Cardiac muscle cell (in vitro differentiated cells and primary cell): ENCODE results near the gene FAM120C. TPM values are rescaled to one million over a fixed set of nuclear protein-coding genes. Genes with fewer than 3 reads are reported as not detected.

Experiments
- DNase-seq, 2 donors: peaks; one replicate each; pipeline versions ENCODE4 v3.0.0 to v3.0.0-alpha.2; 2010 to 2017; ENCODE audit warnings: low read depth in 1 of 2, low spot score in 1 of 2
- H3K27ac ChIP-seq: fragments of 200-600 bp; sonication (generic); 2 replicates; pipeline ENCODE4 v1.5.1; 2016
- H3K27me3 ChIP-seq: fragments of 200-600 bp; sonication (generic); 2 replicates; pipeline ENCODE4 v1.6.0; 2016; ENCODE audit warnings: control low read depth
- H3K36me3 ChIP-seq: fragments of 200-600 bp; sonication (generic); 2 replicates; pipeline ENCODE4 v1.5.1; 2016; ENCODE audit warnings: control low read depth
- H3K4me1 ChIP-seq: fragments of 200-600 bp; sonication (generic); 2 replicates; pipeline ENCODE4 v1.8.1; 2017; ENCODE audit warnings: low read depth, mild to moderate bottlenecking, mixed run types
- H3K4me3 ChIP-seq: fragments of 200-600 bp; sonication (generic); 2 replicates; pipeline ENCODE4 v1.5.1; 2016; ENCODE audit warnings: mild to moderate bottlenecking
- H3K9me3 ChIP-seq: fragments of 200-600 bp; sonication (generic); 2 replicates; pipeline ENCODE4 v1.5.1; 2017; ENCODE audit warnings: low read depth, mild to moderate bottlenecking, control low read depth
- polyA plus RNA-seq: library from polyadenylated mRNA; unstranded; fragments of >200 nt; fragmentation: Nextera tagmentation; extraction: Ambion mirVana; gene quantifications from 2 replicates; pipeline ENCODE4 v1.2.1, GENCODE V29; 2016
- total RNA-seq: library from RNA; depleted of rRNA; stranded (reverse); fragments of >200 nt; gene quantifications from 2 replicates; pipeline ENCODE4 v1.2.3, GENCODE V29; 2016
- TF ChIP-seq, protein P1 (sequence below): IDR thresholded peaks from 2 replicates; pipeline ENCODE4 v1.5.1; 2012; ENCODE audit warnings: low read depth, mild to moderate bottlenecking, low read length

Gene FAM120C
- total and polyA plus RNA-seq, 2 experiments from 2014 or later, result 9.5 to 14.6 TPM

DNA sequence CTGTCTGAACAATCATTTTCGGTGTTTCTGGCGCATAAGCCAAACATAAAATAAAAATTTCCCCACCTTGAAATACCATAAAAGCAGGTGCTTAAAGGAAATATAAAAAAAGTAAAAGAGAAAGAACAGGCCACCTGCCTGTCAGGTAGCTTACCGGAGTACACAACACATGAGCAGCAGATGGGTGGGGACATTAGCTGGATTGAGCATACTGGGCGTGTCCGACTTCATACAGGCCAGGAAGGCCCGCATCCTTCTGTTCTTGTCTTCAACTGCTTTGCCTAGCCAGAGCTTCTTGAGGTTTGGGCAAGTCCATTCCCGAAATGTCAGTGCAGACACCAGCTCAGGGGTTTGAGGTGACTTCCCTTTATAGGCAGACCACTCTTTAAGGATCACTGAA lies 66.7 kb downstream of the FAM120C start:
- no peaks in the 10 kb centered on the region for H3K4me1 ChIP-seq
- no peak overlapping the region for H3K4me3 ChIP-seq
- no peaks in the 10 kb centered on the region for H3K9me3 ChIP-seq
- TF ChIP-seq, protein P1, sequence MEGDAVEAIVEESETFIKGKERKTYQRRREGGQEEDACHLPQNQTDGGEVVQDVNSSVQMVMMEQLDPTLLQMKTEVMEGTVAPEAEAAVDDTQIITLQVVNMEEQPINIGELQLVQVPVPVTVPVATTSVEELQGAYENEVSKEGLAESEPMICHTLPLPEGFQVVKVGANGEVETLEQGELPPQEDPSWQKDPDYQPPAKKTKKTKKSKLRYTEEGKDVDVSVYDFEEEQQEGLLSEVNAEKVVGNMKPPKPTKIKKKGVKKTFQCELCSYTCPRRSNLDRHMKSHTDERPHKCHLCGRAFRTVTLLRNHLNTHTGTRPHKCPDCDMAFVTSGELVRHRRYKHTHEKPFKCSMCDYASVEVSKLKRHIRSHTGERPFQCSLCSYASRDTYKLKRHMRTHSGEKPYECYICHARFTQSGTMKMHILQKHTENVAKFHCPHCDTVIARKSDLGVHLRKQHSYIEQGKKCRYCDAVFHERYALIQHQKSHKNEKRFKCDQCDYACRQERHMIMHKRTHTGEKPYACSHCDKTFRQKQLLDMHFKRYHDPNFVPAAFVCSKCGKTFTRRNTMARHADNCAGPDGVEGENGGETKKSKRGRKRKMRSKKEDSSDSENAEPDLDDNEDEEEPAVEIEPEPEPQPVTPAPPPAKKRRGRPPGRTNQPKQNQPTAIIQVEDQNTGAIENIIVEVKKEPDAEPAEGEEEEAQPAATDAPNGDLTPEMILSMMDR, result no peak
- H3K27ac ChIP-seq, result no peak overlapping the region
- DNase-seq, result no peak
- H3K36me3 ChIP-seq, result no peaks in the 10 kb centered on the region
- no peaks in the 10 kb centered on the region for H3K27me3 ChIP-seq

GRCh38 chrX:54093571-54093970 lies 89.5 kb downstream of the FAM120C start:
- Histone ChIP-seq H3K27me3 (no peaks in the 10 kb centered on the region), H3K36me3 (no peaks in the 10 kb centered on the region), H3K4me1 (no peaks in the 10 kb centered on the region), H3K9me3 (no peaks in the 10 kb centered on the region), H3K4me3 (no peak overlapping the region), H3K27ac (no peak overlapping the region)
- no peak for DNase-seq
- TF ChIP-seq, protein P1, result no peak

DNA sequence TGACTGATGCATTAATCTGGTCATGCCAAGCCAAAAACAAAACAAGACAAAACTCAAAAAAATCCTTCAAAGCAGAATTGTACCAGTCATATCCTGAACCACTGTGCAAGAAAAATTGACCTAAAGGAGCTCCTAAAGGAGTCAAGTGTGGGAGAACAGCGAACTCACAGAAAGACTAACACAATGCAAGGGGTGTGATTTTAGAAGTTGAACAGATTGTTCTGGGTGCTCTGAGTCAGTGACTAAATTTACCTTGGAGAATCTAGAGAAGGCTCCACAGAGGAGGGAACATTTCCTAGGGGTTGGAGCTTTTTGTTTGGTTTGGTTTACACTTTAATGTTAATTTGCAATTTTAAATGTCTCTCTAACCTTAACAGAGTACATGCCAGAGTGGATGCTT lies 89.9 kb downstream of the FAM120C start:
- TF ChIP-seq, protein P1, result no peak
- Histone ChIP-seq H3K4me3 (no peak overlapping the region), H3K36me3 (no peaks in the 10 kb centered on the region), H3K4me1 (no peaks in the 10 kb centered on the region), H3K27ac (no peak overlapping the region), H3K27me3 (no peaks in the 10 kb centered on the region), H3K9me3 (no peaks in the 10 kb centered on the region)
- DNase-seq, result no peak

DNA sequence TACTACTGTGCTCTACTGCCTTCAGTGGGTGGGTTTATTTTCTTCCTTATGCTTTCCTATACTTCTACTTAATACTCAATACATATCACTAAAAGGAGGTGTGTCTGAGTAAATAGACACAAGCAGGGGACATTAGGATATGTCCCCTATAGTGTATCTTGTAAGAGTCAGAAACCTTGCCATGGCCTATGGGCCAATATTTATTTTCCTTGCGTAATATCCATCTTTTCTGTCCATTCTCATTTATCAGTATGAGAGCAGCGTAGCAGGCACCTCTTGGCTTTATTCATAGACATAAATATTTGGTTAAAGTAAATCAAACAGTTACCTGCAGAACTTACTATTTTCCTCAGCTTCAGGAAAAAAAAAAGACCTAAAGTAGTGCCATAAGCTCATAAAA lies 92.2 kb downstream of the FAM120C start:
- no peak overlapping the region for H3K27ac ChIP-seq
- no peaks in the 10 kb centered on the region for H3K9me3 ChIP-seq
- TF ChIP-seq, protein P1, result no peak
- no peaks in the 10 kb centered on the region for H3K27me3 ChIP-seq
- DNase-seq, result no peak
- no peaks in the 10 kb centered on the region for H3K36me3 ChIP-seq
- H3K4me1 ChIP-seq, result no peaks in the 10 kb centered on the region
- H3K4me3 ChIP-seq, result no peak overlapping the region

DNA sequence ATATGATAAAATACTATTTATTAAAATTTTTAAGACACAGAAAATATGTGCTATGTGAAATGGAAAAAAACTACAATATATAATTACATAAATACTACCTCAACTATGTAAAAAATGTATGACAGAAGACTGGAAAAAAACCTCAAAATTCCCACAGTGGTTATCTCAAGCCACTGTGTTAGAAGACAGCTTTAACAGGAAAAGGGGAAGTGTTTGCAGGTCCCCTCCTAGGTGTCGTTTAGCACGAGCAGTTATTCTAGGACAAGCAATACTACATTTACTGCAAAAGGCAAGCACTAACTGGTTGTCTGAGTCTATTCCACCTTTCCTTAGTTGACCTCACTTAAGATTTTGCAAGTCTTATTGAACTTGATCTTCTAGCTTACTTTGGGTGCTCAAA lies 93.9 kb downstream of the FAM120C start:
- Histone ChIP-seq H3K4me3 (no peak overlapping the region), H3K27me3 (no peaks in the 10 kb centered on the region), H3K27ac (no peak overlapping the region), H3K4me1 (no peaks in the 10 kb centered on the region), H3K9me3 (no peaks in the 10 kb centered on the region), H3K36me3 (no peaks in the 10 kb centered on the region)
- TF ChIP-seq, protein P1, result no peak
- no peak for DNase-seq

DNA sequence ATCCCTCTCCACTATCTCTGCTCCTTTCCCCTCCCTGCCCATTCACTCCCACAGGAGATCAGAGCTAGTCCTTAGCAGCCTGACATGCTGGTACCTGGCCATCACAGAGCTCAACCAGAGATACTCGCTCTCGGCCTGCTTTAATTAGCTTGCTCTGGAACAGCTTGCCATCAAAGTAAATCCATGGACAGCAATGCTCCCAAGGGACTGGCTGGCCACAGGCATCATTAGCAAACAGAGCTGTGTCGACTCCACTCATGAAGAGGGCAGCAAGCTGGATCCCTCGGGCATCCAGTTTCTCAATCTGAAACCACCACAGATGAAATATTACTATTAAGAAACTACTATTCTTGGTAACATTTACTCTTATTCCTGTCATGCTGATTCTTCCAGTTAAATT lies 95.4 kb downstream of the FAM120C start:
- DNase-seq, result no peak
- H3K36me3 ChIP-seq, result no peaks in the 10 kb centered on the region
- H3K27ac ChIP-seq, result no peak overlapping the region
- TF ChIP-seq, protein P1, result no peak
- no peaks in the 10 kb centered on the region for H3K27me3 ChIP-seq
- no peaks in the 10 kb centered on the region for H3K4me1 ChIP-seq
- no peaks in the 10 kb centered on the region for H3K9me3 ChIP-seq
- H3K4me3 ChIP-seq, result no peak overlapping the region
